Activated CD4-positive, alpha-beta T cell treated with anti-CD3 and anti-CD28 coated beads, Interleukin-2, amount 50 U/mL, for 48 hours (primary cell): ENCODE data around the gene PHF21A.

Experiments used
- DNase-seq, 2 experiments: peaks; one replicate each; pipeline ENCODE4 v3.0.0-alpha.2; 2020

Gene PHF21A

DNA sequence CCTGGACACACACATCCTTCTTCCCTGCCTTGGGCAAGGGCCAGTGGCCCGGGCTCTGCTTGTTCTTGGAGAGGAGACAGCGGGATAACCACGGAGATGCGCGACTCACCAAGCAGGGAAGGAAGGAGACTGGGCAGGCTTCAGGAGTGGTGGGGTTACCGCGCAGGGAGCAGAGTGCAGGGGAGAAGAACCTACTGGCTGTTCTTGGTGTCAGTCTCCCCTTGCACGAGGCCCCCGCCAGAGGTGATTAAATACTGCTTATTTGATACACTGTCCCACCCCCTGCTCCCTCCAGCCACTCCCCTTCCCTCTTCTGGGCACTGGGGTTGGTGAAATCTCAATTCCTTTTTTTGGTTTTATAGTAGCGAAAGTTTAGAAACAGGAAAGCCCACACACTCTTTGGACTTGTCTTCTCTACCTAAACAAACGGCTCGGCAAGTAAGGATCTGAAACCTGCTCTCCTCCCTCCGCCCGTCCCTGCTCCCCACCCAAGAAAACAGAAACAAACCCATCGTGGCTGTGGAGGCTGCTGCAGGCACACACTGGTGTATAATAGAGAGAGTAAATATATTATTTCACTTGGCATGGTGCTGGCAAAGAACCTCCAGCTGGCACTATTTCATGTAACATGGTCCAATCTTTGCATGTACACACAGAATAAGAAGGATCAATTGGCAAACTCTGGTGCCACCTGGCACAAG, 188.0 kb downstream of the PHF21A start:
- DNase-seq: no peak

GRCh38 chr11:45932217-45932616, 189.0 kb downstream of the PHF21A start:
- no peak for DNase-seq

GRCh38 chr11:45931739-45932138, 189.5 kb downstream of the PHF21A start:
- DNase-seq: no peak

GRCh38 chr11:45930951-45931570, 190.2 kb downstream of the PHF21A start:
- DNase-seq: no peak

DNA sequence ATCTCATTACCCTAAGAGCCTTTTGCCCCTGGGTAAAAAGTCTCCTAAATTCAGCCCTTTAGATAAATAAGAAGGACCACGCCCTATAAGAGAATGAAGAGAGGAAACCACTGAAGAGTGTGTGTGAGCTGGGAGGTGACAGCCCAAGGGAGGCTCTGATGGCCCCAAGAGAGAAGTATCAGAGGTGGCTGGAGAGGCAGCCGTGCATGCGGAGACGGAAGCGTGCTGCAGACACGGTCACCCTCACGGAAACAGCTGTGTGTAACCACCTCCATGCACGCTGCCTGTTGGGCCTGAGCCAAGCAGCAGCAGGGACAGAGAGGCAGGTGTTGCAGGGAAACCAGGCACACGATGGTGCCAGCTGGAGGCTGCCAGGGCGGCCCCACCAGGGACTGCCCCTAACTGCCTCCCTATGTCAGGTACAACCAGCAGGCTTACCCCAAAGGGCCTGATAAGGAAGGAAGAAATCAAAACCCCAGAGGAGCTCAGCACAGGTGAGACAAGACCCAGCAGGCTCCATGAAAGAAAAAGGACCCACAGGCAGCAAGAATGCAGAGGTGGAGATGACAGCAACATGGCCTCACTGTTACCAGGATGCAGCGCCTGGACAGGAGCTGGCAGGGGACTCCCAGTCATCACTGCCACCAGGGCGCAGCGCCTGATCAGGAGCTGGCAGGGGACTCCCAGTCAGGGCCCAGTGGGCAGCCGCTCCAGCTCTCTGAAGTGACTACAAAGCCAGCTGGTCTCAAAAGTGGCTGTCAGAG, 191.0 kb downstream of the PHF21A start:
- no peak for DNase-seq

DNA sequence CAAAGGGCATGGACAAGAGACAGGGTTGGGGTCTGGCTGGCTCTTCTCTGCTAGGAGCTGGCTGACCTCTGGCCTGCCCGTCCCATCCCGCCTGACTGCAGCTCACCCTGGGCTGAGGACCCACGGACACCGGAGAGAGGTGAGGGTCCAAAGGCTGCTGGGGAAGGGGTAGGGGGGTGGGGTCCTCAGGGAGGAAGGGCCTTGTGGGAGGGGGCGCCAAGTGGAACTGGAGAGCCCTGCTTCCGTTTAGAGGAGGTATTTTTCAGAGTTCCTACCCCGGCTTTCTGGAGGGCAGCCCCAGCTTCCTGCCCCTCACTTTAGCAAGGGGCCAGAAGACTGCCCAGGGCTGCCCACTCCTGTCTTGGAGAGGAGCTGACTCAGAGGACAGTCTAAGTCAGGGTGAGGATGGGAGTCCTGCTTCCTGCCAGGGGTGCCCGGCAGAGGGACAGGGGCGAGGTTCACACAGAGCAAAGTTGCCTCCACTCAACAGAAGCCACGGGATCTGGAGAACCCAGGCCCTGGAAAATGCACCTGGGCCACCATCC, 191.7 kb downstream of the PHF21A start:
- DNase-seq: no peak

DNA sequence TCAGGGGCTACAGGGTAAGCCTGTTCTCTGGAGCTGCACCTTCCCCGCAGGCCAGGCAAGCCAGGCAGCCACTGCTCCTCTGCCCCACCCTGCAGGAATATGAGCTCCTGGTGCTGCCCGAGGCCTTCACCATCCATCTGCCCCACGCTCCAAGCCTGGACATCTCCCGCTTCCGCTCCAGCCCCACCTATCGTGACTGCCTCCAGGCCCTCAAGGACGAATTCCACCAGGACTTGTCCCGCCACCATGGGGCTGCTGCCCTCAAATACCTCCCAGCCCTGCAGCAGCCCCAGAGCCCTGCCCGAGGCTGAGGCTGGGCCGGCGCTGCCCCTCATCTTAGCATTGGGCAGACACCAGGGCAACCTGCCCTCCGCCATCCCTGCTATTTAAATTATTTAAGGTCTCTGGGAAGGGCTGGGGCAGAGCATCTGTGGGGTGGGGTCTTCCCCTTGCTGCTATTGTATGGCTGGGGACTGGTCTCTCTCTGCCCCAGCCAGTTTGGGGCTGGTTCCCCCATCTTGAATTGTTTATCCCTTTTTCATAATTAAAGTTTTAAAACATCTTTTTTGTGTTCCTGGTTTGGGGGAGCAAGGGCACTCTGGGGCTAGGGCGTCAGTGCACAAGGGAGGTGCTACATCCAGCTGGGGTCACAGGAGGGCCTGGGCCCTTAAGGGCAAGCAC, 192.6 kb downstream of the PHF21A start:
- DNase-seq: no peak

- DNase-seq: no peak
Measured at GRCh38 chr11:45927684-45928413, 193.4 kb downstream of the PHF21A start.

- no peak for DNase-seq
Measured at GRCh38 chr11:45927332-45927683, 193.9 kb downstream of the PHF21A start.

DNA sequence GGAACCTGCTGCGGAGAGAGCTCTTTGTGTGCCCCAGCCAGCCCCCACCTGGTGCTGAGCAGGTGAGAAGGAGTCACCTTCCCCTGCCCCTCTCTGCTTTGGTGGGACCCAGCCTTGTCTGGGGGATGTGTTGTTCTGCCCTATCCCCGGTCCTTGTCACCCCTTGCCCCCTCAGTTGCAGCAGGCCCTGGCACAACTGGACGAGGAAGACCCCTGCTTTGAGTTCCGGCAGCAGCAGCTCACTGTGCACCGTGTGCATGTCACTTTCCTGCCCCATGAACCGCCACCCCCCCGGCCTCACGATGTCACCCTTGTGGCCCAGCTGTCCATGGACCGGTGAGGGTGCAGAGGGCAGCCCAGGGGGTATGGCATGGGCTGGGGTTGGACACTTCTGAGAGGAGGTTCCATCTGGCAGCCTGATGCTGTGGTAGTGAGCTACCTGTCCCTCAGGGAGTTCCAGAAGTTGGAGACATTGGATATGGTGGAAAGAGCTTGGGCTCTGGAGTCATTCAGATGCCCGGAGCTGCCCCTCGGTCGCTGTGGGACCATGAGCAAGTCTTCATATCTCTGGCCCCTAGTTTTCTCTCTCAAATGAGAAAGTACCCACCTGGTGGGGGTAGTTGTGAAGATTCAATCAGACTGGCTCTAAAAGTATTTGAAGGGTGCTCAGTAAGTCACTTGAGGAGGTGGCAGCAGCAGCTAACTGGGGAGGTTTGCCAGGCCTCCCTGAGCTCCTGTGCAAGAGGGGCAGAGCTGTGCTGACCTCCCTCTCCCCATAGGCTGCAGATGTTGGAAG, 194.5 kb downstream of the PHF21A start:
- no peak for DNase-seq

GRCh38 chr11:45926001-45926401, 195.3 kb downstream of the PHF21A start:
- DNase-seq: no peak

GRCh38 chr11:45925550-45925949, 195.7 kb downstream of the PHF21A start:
- no peak for DNase-seq

DNA sequence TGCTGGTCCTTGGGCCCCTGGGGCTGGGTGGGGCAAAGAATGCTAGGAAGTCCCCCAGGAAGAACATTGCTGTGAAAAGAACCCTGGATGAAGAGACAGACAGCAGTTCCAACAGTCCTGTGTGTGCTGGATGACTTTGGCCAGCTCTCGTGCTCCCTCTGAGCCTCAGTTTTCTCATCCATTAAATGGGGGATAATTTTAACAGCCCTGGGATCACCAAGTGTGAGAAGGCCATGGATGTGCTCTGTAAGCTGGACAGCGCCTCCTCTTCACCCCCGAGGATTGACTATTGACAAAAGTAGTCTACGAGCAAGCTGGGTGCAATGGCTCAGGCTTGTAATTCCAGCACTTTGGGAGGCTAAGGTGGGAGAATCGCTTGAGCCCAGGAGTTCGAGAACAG, 196.3 kb downstream of the PHF21A start:
- DNase-seq: no peak

DNA sequence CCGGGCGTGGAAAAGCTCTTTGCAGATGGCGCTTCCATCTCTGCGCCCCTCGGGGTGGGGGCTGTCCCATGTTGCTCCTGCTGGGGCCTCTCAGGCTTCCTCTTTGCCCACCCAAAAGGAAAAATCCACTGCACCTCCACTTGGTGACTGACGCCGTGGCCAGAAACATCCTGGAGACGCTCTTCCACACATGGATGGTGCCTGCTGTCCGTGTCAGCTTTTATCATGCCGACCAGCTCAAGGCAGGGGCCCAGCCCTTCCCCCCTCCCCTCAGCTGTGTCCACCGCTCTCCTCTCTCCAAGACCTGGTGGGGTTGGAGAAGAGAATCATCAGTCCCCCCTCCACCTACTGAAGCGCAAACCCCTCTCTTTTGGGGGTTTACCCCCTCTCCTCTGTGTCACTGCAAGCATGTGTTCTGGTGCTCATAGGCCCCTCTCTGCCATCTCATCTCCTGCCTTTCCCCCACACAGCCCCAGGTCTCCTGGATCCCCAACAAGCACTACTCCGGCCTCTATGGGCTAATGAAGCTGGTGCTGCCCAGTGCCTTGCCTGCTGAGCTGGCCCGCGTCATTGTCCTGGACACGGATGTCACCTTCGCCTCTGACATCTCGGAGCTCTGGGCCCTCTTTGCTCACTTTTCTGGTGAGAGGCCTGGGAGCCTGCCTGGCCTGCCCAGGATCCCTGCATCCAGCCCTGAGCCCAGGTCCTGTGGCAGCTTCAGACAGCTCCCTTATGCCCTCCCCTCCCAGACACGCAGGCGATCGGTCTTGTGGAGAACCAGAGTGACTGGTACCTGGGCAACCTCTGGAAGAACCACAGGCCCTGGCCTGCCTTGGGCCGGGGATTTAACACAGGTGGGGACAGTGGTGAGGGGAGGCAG, 197.0 kb downstream of the PHF21A start:
- no peak for DNase-seq

DNA sequence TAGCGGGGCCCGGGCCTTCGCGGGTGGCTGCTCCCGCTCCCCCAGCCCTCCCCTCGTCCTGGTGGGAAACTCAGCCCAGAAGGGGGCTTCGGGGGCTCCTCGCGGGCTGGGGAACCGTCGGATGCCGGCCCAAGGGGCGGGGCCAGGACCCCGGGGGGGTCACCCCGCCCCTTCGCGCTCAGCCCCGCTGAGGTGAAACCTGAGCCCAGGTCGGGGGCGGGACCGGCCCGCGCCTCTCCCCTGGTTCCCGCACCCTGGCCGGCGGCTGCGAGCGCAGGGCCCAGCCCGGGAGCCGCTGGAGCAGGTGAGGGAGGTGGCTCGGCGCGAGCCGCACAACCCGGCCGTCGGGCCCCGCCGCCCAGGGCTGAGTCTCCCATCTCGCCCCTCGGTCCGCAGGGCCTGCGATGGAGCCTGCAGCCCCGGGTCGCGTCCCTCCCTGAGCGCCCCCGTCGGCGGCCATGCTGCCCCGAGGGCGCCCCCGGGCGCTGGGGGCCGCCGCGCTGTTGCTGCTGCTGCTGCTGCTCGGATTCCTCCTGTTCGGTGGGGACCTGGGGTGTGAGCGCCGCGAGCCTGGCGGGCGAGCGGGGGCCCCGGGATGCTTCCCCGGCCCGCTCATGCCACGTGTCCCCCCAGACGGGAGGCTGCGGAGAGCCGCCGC, 198.7 kb downstream of the PHF21A start, which contains the start of gene LARGE2:
Gene LARGE2, plus strand, starts transcription at position 232 of the 658 bp plus-strand sequence. Its CDS starts 227 bp downstream, at position 459.
- no peak for DNase-seq

GRCh38 chr11:45921561-45922424, 199.5 kb downstream of the PHF21A start:
- DNase-seq: no peak

- DNase-seq: no peak
Measured at GRCh38 chr11:45920531-45921477, 200.4 kb downstream of the PHF21A start.
